Cerebellar cortex (tissue), 1 donor: ENCODE data around the gene PCDH19.

Source experiments
- DNase-seq: peaks from one replicate; pipeline ENCODE4 v3.0.0-alpha.2; 2015; ENCODE audit warnings: low spot score

The PCDH19 gene

DNA sequence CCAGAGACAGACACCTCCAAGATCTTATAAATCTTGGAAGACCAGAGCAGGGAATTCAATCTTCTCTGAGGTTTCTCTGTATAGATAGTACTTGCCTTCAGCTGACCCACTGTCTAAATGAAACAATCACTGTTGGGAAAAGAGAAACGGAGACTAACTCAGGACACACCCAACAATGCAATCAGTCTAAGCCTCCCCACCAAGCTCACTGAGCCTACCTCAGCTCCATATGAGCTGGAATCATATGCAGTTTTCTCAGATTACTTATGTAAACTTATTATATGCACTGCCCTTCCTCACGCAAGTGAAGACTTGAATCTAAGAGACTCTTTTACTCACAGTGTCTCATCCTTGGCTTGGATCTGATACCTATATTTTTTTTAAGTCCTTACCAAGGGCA lies 110.5 kb downstream of the PCDH19 start:
- no peak for DNase-seq

DNA sequence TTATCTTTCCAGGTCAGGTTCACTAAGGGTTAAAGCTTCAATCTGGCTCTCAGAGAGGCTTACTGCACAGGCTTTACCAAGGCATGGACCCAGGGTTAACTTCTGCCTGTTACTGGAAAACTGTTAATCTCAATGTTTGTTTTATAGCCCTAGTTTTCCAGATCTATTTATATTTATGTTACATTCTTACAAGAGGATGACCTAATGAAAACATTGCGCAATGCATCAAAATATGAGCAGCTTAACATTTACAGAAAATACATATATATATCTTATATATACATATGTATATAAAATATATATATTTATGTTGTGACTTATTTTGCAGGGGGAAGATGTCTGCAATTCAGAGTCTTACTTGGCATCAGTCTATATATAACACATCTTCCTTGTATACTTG lies 112.3 kb downstream of the PCDH19 start:
- no peak for DNase-seq

DNA sequence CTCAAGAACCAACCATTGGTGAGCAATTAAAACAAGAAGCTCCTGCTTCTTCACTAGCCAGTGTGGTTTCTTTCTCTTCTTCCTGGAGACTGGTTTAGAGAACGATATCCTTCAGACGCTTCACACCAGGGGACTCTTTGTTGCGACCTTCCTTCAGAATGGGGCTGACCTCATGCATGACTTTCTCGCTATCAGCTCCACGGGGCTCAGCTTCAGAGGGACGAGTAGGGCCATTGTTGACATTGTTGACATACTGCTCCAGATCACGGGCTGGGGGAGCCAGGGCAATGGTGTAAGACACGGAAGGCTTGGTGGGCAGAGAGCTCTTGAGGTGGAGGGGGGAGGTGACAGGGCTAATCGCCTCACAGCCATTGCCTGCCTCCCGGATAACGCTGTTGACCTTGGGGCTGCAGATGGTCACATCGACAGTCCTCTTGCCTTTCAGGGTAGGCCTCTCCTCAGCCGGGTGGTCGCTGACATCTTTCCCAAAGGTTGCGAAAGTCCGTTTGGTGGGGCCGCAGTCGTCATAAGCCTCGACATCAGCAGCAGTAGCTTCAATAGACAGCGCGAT lies 113.8 kb downstream of the PCDH19 start:
- DNase-seq, result no peak

DNA sequence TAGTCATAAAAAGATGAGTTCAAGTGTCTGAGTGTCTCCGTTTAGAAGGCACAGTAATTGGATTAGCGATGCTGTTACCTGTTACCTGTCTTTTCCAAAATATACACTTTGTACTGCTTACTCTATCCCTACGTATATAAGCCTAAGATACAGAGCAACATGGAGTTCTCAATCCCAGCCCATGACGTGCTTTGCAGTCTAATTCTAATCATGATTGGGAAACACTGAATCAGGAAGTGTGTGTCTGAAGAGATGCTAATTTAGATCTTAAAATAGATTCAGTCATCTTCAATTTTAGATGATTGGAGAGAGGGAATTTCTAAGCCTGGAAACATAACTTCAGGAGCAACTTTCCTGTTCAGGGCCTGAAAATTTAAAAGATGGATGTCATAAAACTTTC lies 115.1 kb downstream of the PCDH19 start:
- no peak for DNase-seq

DNA sequence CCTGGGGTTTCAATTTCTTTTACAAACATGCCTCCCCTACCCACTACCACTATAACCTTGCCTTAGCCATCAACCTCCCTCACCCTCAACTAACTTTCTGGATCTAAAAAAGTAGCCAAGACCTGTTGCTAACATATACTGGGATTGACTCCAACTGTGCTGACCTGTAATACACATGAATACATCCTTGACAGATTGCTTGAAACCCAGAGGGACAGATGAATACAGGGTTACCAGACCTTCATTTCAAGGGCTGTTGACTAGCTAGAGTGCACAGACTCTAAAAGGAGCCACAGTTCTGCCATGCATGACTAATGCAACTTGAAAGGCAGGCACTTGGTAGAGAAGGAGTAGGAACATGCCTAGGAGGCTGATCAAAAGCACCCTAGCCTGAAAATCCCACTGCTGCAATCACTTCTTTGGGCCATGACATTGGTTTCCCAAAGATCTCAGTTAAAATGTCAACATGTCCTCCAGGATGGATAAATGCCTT lies 121.0 kb downstream of the PCDH19 start:
- no peak for DNase-seq

DNA sequence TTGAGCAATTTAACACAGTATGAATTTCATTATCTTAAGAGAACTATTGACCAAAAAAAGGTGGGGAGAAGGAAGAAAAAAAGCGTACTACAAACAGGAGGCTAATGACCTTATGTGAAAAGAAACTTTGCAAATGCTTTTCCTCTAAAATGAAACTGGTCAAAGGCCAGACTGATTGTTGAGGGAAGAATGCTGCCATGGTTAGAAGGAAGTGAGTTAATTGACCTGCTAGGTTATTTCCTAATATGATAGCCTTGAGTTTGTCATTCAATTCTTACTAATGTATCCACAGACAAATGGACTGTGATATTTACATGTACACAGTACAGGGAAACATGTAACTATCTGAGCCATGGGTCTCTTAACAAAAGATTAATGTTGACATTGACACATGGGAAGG lies 132.8 kb downstream of the PCDH19 start:
- DNase-seq, result no peak

DNA sequence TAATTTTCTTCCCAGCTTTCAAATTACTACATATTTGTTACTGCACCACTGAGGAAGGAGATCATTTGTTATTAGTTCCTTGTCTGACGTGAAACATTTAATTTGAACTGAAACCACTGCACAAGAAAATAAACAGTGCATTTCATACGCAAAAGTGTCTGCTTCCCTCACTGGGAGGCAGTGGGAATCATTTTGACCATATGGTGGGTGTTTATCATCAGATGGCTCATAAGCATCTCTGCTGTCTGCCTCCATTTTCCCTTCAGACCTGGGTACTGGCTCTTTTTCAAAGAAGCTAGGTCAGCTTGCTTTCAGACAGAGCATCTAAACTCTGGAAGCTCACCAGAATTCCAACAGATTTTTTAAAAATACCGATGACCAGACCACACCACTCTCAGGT lies 135.2 kb downstream of the PCDH19 start:
- DNase-seq, result peak; percentile 10

DNA sequence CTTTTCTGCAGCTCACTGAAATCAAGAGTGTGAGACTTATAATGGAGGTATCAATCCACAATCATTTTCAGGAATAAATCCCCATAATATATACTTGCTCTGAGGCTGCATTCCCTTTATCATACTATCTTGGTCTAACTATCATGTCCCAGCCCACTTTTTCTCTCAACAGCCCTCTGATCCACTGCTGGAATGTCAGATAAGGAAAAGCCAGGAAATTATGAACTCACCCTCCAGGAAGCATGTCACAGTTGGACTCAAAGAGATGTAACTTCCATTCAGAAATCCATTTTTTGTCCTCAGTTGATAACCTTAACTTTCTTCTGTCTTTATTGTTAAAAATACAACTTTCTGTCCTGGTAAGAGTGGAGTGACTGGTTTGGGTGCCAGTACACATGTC lies 144.9 kb downstream of the PCDH19 start:
- no peak for DNase-seq

DNA sequence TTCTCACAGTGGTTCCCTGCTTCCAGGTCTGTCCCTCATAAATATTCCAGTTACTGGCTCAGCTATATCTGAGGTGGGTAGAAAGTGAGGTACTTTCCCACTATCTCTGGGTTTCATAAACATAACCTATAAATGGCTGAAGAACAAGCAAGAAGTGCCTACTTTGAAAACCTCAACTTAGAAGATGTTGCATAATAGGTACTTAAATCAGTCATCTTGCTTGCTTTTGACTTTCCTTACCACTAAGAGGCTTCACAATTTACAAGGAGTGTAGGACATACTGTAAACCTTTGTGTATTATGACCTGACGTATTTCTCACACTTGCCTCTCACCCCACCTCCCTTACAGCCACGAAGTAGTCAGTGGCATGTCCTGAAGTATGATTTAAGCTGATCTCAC lies 145.9 kb downstream of the PCDH19 start:
- no peak for DNase-seq

DNA sequence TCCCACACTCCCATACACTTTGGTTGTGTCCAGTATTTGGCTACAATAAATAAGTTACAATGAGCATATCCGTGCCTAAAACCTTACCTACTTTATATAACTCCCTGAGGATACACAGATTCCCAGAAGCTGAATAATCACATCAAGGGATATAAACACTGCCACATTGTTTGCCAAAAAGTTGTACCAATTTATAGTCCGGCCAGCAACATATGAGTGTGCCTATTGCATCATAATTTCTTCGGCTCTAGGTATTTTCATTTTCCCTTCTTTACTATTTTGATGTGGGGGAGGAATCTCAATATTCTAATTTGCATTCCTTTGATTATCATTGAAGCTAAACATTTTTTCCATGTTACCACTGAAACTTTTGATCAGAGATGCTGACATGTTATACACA lies 146.4 kb downstream of the PCDH19 start:
- DNase-seq, result no peak

DNA sequence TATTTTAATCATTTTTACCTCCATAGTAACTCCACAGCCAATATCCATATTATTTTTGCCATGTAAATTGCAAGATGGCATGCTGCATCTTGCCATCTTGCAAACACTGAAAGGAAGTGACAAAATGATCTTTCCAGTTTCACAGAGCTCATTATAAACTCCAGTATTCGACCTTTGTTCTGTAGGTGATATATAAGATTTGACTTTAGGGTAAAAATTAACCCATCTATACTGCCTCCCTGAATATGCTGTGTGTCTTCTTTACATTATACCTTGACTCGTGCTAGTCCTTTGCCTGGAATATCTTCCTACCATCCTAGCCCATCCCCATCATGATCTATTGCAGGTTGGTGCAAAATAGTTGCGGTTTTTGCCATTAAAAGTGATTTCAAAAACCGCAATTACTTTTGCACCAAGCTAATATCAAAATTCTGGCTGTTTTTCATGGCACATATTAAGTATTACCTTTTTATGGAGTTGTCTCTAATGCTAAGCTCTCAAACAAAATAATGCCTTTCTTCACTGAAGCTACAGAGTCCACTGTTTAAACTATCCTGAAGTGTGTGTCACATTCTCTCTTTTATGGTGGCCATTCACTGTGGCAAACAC lies 161.1 kb downstream of the PCDH19 start:
- DNase-seq, result no peak

DNA sequence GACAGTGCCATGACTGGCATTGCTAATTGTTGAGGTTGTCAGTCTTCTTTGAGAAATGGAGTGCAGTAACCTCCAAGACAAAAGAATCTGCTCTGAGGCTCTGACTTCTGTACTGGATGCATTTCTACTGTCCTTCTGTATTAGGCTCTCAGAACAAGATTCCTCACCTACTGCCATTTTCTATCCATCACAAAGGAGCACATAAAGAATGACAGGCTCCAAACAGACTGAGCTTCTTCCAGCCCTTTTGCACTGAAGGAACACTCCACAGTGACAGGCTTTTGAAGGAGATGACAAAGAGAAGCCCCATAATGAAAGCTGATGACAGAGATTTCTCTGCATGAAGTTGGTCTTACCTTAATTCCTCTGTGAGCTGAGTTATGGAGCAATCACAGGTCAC lies 162.2 kb downstream of the PCDH19 start:
- DNase-seq, result no peak

DNA sequence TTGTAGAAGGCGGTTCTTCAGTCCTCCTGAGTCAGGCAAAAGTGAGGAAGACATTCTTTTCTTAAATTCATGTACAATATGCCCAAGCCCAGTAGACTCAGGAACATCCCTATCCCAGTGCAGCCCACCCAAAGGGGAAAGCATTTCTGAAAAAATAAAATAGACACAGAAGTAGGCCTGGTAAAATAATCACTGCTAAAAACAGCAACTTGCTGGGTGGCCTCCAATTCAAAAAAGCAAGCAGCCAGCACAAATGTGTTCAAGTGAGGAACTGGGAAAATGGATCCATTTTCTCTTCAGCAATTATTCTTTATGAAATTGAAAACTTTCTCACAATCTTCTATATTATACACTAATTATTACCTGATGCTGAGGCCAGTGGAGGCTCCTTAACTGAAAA lies 165.4 kb downstream of the PCDH19 start:
- DNase-seq, result no peak
